ENCODE measurements around the gene GSTO2.

Gene GSTO2

GRCh38 chr10:104323085-104323484, 54.1 kb downstream of the GSTO2 start:
- no peaks in the 10 kb centered on the region for H3K27me3 ChIP-seq (ENCODE audit: insufficient read depth, low read length)
- no peak overlapping the region for H3K4me2 ChIP-seq (ENCODE audit: low read length)
- H3K9me3 ChIP-seq (ENCODE audit: low read length): no peaks in the 10 kb centered on the region
- no peaks in the 10 kb centered on the region for H4K20me1 ChIP-seq (ENCODE audit: insufficient read depth, low read length)
- H3K4me1 ChIP-seq (ENCODE audit: insufficient read depth, low read length, severe bottlenecking): peaks cover 25% of the 10 kb centered on the region
- H2AFZ ChIP-seq (ENCODE audit: low read length): no peak overlapping the region
- H3K36me3 ChIP-seq (ENCODE audit: insufficient read depth, low read length): no peaks in the 10 kb centered on the region
- no peaks in the 10 kb centered on the region for H3F3A ChIP-seq (ENCODE audit: insufficient read depth, low read length)
- no peak overlapping the region for H3K27ac ChIP-seq (ENCODE audit: low read depth, low read length, poor library complexity, severe bottlenecking)
- no peaks in the 10 kb centered on the region for H3K79me2 ChIP-seq (ENCODE audit: insufficient read depth, low read length)
- H3K4me3 ChIP-seq (ENCODE audit: low read depth, low read length, poor library complexity, severe bottlenecking): no peak overlapping the region
- no peaks in the 10 kb centered on the region for H3K9me2 ChIP-seq (ENCODE audit: low read depth, low read length)
- TF ChIP-seq, protein P1, sequence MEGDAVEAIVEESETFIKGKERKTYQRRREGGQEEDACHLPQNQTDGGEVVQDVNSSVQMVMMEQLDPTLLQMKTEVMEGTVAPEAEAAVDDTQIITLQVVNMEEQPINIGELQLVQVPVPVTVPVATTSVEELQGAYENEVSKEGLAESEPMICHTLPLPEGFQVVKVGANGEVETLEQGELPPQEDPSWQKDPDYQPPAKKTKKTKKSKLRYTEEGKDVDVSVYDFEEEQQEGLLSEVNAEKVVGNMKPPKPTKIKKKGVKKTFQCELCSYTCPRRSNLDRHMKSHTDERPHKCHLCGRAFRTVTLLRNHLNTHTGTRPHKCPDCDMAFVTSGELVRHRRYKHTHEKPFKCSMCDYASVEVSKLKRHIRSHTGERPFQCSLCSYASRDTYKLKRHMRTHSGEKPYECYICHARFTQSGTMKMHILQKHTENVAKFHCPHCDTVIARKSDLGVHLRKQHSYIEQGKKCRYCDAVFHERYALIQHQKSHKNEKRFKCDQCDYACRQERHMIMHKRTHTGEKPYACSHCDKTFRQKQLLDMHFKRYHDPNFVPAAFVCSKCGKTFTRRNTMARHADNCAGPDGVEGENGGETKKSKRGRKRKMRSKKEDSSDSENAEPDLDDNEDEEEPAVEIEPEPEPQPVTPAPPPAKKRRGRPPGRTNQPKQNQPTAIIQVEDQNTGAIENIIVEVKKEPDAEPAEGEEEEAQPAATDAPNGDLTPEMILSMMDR (IDR thresholded peaks at IDR 0.05; ENCODE audit: low read length): no peak
- H3K9ac ChIP-seq (ENCODE audit: low read length): no peak overlapping the region

GRCh38 chr10:104323760-104324201, 54.8 kb downstream of the GSTO2 start:
- Histone ChIP-seq H4K20me1 (ENCODE audit: insufficient read depth, low read length) (no peaks in the 10 kb centered on the region), H2AFZ (ENCODE audit: low read length) (no peak overlapping the region), H3K27me3 (ENCODE audit: insufficient read depth, low read length) (no peaks in the 10 kb centered on the region), H3K79me2 (ENCODE audit: insufficient read depth, low read length) (no peaks in the 10 kb centered on the region), H3K9me3 (ENCODE audit: low read length) (no peaks in the 10 kb centered on the region), H3K36me3 (ENCODE audit: insufficient read depth, low read length) (no peaks in the 10 kb centered on the region), H3K27ac (ENCODE audit: low read depth, low read length, poor library complexity, severe bottlenecking) (no peak overlapping the region), H3K4me2 (ENCODE audit: low read length) (no peak overlapping the region), H3K4me1 (ENCODE audit: insufficient read depth, low read length, severe bottlenecking) (peaks cover 31% of the 10 kb centered on the region), H3K9ac (ENCODE audit: low read length) (no peak overlapping the region), H3K9me2 (ENCODE audit: low read depth, low read length) (no peaks in the 10 kb centered on the region), H3F3A (ENCODE audit: insufficient read depth, low read length) (no peaks in the 10 kb centered on the region), H3K4me3 (ENCODE audit: low read depth, low read length, poor library complexity, severe bottlenecking) (no peak overlapping the region)
- TF ChIP-seq, protein P1 (IDR thresholded peaks at IDR 0.05; ENCODE audit: low read length): no peak
- no peak for TF ChIP-seq EZH2 (IDR thresholded peaks at IDR 0.05; ENCODE audit: borderline replicate concordance, low read length)

DNA sequence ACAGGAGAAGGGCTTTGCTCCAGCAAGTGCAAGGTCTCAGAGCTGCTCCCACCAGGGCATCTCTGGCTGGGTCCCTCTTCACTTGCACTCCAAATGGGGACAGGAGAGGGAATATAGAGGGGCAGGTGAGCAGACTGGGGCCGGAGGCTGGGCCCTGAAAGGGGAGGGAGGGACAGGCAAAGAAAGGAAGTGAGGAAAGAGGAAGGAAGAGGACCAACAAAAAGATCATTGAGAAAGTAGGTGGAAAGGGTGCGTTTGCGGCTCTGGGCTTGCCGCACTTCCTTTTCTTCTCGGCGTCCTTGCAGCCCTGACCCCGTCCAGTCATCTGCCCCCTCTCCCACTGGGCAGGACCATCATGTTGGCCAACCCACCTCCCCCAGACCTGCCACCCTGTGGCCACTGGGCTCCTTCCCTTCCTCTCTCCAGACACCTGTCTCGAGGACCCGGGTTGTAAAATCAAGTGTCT, 55.3 kb downstream of the GSTO2 start:
- H3K79me2 ChIP-seq (ENCODE audit: insufficient read depth, low read length): no peaks in the 10 kb centered on the region
- no peaks in the 10 kb centered on the region for H3K9me3 ChIP-seq (ENCODE audit: low read length)
- no peak overlapping the region for H2AFZ ChIP-seq (ENCODE audit: low read length)
- H4K20me1 ChIP-seq (ENCODE audit: insufficient read depth, low read length): no peaks in the 10 kb centered on the region
- H3K9me2 ChIP-seq (ENCODE audit: low read depth, low read length): no peaks in the 10 kb centered on the region
- TF ChIP-seq, protein P1 (IDR thresholded peaks at IDR 0.05; ENCODE audit: low read length): no peak
- no peak for TF ChIP-seq EZH2 (IDR thresholded peaks at IDR 0.05; ENCODE audit: borderline replicate concordance, low read length)
- no peak overlapping the region for H3K27ac ChIP-seq (ENCODE audit: low read depth, low read length, poor library complexity, severe bottlenecking)
- peak overlapping the region; percentile 44; the same call in 1 of the 2 replicates for H3K4me2 ChIP-seq (ENCODE audit: low read length)
- H3K36me3 ChIP-seq (ENCODE audit: insufficient read depth, low read length): no peaks in the 10 kb centered on the region
- H3K4me1 ChIP-seq (ENCODE audit: insufficient read depth, low read length, severe bottlenecking): peaks cover 36% of the 10 kb centered on the region
- H3F3A ChIP-seq (ENCODE audit: insufficient read depth, low read length): no peaks in the 10 kb centered on the region
- no peak overlapping the region for H3K9ac ChIP-seq (ENCODE audit: low read length)
- no peak overlapping the region for H3K4me3 ChIP-seq (ENCODE audit: low read depth, low read length, poor library complexity, severe bottlenecking)
- no peaks in the 10 kb centered on the region for H3K27me3 ChIP-seq (ENCODE audit: insufficient read depth, low read length)
